ENCODE data around the gene GRN. TPM values are rescaled to one million over a fixed set of nuclear protein-coding genes. Genes with fewer than 3 reads are reported as not detected.

GRN gene
- polyA plus RNA-seq, 2 of the 4 experiments (the other 2 are of a cell fraction), result 111 to 197 TPM

- ATAC-seq (peak; percentile 10 to 11; a peak in 1 of 6 replicates), DNase-seq (ENCODE audit: low read depth in 1 of 2, low spot score in 1 of 2) (no peak), FAIRE-seq (no peak)
- CTCF ChIA-PET, result interaction anchor here (0.9 to 17.9 kb wide), 6 partner anchors 6 to 281 kb away, joined by 3 to 327 read pairs (median 26); partner anchors contain the start of genes FAM171A2 and GRN
- H3K4me2 ChIP-seq, result no peak overlapping the region
- TF ChIP-seq HEYL (CRISPR knock-in tag; IDR thresholded peaks at IDR 0.05) (no peak), EHF (CRISPR knock-in tag; IDR thresholded peaks at IDR 0.05) (no peak), NR3C1 (IDR thresholded peaks at IDR 0.05) (no peak), RCOR1 (IDR thresholded peaks at IDR 0.05; ENCODE audit: low read depth, low read length) (no peak), ESRRA (IDR thresholded peaks at IDR 0.05; ENCODE audit: borderline replicate concordance, low read length) (no peak), MYC (IDR thresholded peaks at IDR 0.05; ENCODE audit: borderline replicate concordance, low read length) (no peak), USF2 (IDR thresholded peaks at IDR 0.05) (no peak), RNF2 (IDR thresholded peaks at IDR 0.05; ENCODE audit: borderline replicate concordance, low read depth) (no peak), FOSL2 (IDR thresholded peaks at IDR 0.05) (no peak), FOSL2 (CRISPR knock-in tag; IDR thresholded peaks at IDR 0.05) (no peak), JUN (IDR thresholded peaks at IDR 0.05) (no peak), HOXB13 (CRISPR knock-in tag; IDR thresholded peaks at IDR 0.05; ENCODE audit: low read depth) (no peak), FOSB (CRISPR knock-in tag; IDR thresholded peaks at IDR 0.05) (no peak)
- no peak overlapping the region for H3K4me3 ChIP-seq
- WGBS (ENCODE audit: missing lambda C conversion rate), result 85% methylated on average over 11 of the region's 11 CpGs
- H3K9me3 ChIP-seq, result no peaks in the 10 kb centered on the region
- POLR2A ChIA-PET, result no interaction called here
- peaks cover 5% of the 10 kb centered on the region; the same call in 2 of the 3 replicates for H3K4me1 ChIP-seq
- no peak overlapping the region for H3K27ac ChIP-seq
These were observed 11.1 kb downstream of the GRN start for GRCh38 chr17:44356241-44356640.

- ATAC-seq (no peak), DNase-seq (ENCODE audit: low read depth in 1 of 2, low spot score in 1 of 2) (no peak), FAIRE-seq (no peak)
- Histone ChIP-seq H3K9me3 (no peaks in the 10 kb centered on the region), H3K27ac (no peak overlapping the region), H3K4me3 (no peak overlapping the region), H3K4me2 (no peak overlapping the region), H3K4me1 (peaks cover 20% of the 10 kb centered on the region)
- 80% methylated on average over 9 of the region's 9 CpGs for WGBS (ENCODE audit: missing lambda C conversion rate)
- ChIA-PET POLR2A (no interaction called here), CTCF (interaction anchor here (2.2 to 11.1 kb wide), 7 partner anchors 6 to 165 kb away, joined by 11 to 179 read pairs (median 17); partner anchors contain the start of gene GRN)
- no peak for TF ChIP-seq EHMT2 (IDR thresholded peaks at IDR 0.05; ENCODE audit: low read depth)
- TF ChIP-seq SMC3 (IDR thresholded peaks at IDR 0.05), result no peak
- no peak for TF ChIP-seq TP53 (CRISPR knock-in tag; IDR thresholded peaks at IDR 0.05)
- TF ChIP-seq KDM1A (IDR thresholded peaks at IDR 0.05; ENCODE audit: low read depth), result no peak
- TF ChIP-seq RFX5 (IDR thresholded peaks at IDR 0.05), result no peak
- no peak for TF ChIP-seq RARB (CRISPR knock-in tag; IDR thresholded peaks at IDR 0.05)
- no peak for TF ChIP-seq RCOR1 (IDR thresholded peaks at IDR 0.05; ENCODE audit: low read depth, low read length)
- no peak for TF ChIP-seq ATOH8 (CRISPR knock-in tag; IDR thresholded peaks at IDR 0.05; ENCODE audit: low read depth)
- no peak for TF ChIP-seq REST (IDR thresholded peaks at IDR 0.05)
- TF ChIP-seq HEYL (CRISPR knock-in tag; IDR thresholded peaks at IDR 0.05), result no peak
These were observed 13.0 kb downstream of the GRN start for GRCh38 chr17:44358066-44358465.

All from A549 (cell line).